Immature natural killer cell (primary cell): ENCODE measurements around the gene GDF11. TPM values are rescaled to one million over a fixed set of nuclear protein-coding genes. Genes with fewer than 3 reads are reported as not detected.

Experiments
- DNase-seq, 3 donors: peaks; one replicate each; pipeline ENCODE4 v3.0.0; 2022; ENCODE audit warnings: mixed read lengths in 1 of 3
- H3K27ac Mint-ChIP-seq, 6 donors: one replicate each; pipeline ENCODE4 v1.8.0; 2020; ENCODE audit warnings: mixed read lengths in 6 of 6, mild to moderate bottlenecking in 5 of 6, inconsistent platforms in 4 of 6, moderate library complexity in 3 of 6
- H3K27me3 Mint-ChIP-seq, 3 donors: one replicate each; pipeline ENCODE4 v1.8.0; 2020 to 2021; ENCODE audit warnings: low read depth in 3 of 3, mild to moderate bottlenecking in 3 of 3, mixed read lengths in 3 of 3, moderate library complexity in 3 of 3, inconsistent platforms in 1 of 3
- H3K36me3 Mint-ChIP-seq, 3 donors: one replicate each; pipeline ENCODE4 v1.8.0; 2020; ENCODE audit warnings: mixed read lengths in 3 of 3, inconsistent platforms in 2 of 3, mild to moderate bottlenecking in 2 of 3
- H3K4me1 Mint-ChIP-seq, 2 donors: one replicate each; pipeline ENCODE4 v1.8.0; 2020; ENCODE audit warnings: inconsistent platforms in 2 of 2, mild to moderate bottlenecking in 2 of 2, mixed read lengths in 2 of 2, moderate library complexity in 1 of 2
- H3K4me3 Mint-ChIP-seq, 5 donors: one replicate each; pipeline ENCODE4 v1.8.0; 2020; ENCODE audit warnings: mild to moderate bottlenecking in 5 of 5, mixed read lengths in 5 of 5, inconsistent platforms in 3 of 5, moderate library complexity in 3 of 5
- H3K9me3 Mint-ChIP-seq, 6 donors: one replicate each; pipeline ENCODE4 v1.8.0; 2020; ENCODE audit warnings: mild to moderate bottlenecking in 6 of 6, mixed read lengths in 6 of 6, inconsistent platforms in 4 of 6, moderate library complexity in 3 of 6
- polyA plus RNA-seq, 3 donors: library from polyadenylated mRNA; unstranded; fragments of 300-500 nt; fragmentation: Illumina TruSeq; gene quantifications; one replicate each; pipeline ENCODE4 v1.2.3, GENCODE V29; 2021

GDF11 gene
- polyA plus RNA-seq, 3 donors from 2014 or later: 0.16 to 1.7 (median 0.64) TPM

DNA sequence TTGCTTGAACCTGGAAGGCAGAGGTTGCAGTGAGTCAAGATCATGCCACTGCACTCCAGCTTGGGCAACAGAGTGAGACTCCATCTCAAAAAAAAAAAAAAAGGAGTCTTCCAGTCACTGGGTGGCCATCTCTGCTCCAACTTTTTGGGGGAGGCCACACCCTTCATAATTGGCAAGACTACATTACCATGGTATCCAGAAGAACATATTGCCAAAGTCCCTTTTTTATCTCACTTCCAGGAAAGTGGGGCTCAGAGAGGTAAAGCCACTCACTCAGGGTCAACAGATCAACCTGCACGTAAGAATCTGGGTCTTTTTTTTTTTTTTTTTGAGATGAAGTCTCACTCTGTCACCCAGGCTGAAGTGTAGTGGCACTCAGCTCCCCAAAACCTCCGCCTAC lies 9.1 kb upstream of the GDF11 start:
- no peak for DNase-seq
- no peak overlapping the region for H3K27ac Mint-ChIP-seq
- H3K9me3 Mint-ChIP-seq: no peaks in the 10 kb centered on the region
- peaks cover 59 to 60% of the 10 kb centered on the region in 2 donors for H3K4me1 Mint-ChIP-seq
- H3K4me3 Mint-ChIP-seq: no peak overlapping the region
- peaks cover 0 to 9% (median 2%) of the 10 kb centered on the region in 3 donors for H3K27me3 Mint-ChIP-seq
- H3K36me3 Mint-ChIP-seq: no peaks in the 10 kb centered on the region

DNA sequence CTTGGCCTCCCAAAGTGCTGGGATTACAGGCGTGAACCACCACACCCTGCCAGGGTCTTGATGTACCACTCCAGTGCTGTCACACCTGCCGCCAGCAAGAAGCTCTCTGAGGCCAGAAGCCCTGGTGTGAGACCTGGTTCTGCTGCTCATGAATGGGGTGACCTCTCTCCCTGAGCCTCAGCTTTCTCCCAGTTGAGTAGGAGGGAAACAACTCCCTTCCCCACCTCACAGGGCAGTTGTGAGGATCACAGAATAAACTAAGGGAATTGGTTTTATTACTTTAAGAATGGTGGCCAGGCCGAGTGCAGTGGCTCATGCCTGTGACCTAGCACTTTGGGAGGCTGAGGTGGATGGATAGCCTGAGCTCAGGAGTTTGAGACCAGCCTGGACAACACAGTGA lies 8.3 kb upstream of the GDF11 start:
- Mint-ChIP-seq H3K9me3 (no peaks in the 10 kb centered on the region), H3K27me3 (peaks cover 0 to 7% (median 0%) of the 10 kb centered on the region in 3 donors), H3K27ac (no peak overlapping the region), H3K4me3 (no peak overlapping the region), H3K4me1 (peaks cover 57 to 58% of the 10 kb centered on the region in 2 donors), H3K36me3 (no peaks in the 10 kb centered on the region)
- no peak for DNase-seq

DNA sequence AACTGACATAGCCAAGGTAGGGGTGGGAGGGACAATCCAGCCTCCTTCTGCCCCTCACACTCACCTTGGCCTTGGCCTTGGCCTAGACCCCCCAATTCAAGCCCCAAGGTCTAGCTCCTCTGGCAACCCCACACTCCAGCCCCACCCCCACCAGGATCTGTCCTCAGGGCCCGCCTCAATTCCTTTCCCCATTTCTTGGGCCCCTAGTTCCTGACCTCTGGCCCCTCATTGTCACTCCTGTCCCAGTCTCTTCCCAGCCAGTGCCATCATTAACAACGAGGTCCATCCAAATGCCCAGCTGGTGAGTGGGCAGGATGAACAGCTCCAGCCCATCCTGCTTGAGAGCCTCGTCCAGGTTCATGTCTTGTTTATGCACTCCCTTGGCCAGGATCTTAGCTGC lies 6.8 kb upstream of the GDF11 start:
- Mint-ChIP-seq H3K4me3 (no peak overlapping the region), H3K9me3 (no peaks in the 10 kb centered on the region), H3K27me3 (no peaks in the 10 kb centered on the region), H3K36me3 (no peaks in the 10 kb centered on the region), H3K27ac (peak overlapping the region in 1 of 6 donors; percentile 12), H3K4me1 (peaks cover 42 to 44% of the 10 kb centered on the region in 2 donors)
- no peak for DNase-seq

DNA sequence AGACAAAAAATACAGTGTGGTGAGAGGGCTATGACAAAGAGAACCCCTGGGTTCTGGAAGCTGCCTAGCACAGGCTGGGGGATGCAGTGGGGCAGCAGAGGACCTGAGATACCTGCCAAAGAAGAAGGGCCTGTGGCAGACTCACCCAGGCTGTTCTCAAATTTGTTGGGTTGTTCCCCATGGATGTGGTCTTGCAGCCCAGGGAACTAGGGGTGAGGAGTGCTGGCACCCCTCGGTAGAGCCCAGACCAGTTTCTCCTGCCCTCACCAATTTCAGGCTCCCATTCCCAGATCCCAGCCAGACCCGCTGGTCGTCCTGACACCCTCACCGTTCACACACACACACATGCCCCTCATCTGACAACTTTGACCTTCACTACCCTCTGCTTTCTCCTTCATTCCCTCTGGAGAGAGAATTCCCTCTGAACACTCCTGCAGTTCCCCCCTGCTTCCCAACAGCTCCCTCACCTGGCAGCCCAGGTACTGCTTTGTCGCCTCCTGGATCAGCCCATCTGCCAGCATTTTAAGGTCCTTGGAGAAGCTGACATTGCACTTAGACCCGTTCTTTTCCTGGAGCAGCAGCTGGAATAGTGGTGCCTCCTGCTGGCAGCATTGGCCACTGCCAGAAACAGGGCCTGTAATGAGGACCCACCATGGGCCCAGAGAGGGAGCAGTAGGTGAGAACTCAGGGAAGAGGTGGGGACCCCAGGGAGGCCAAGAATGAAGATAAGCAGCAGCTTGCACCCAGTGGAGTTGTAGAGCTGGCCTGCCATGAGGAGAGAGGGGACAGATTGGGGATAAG lies 5.9 kb upstream of the GDF11 start:
- no peaks in the 10 kb centered on the region for H3K9me3 Mint-ChIP-seq
- DNase-seq: peak; percentile 47 to 56 (median 56)

DNA sequence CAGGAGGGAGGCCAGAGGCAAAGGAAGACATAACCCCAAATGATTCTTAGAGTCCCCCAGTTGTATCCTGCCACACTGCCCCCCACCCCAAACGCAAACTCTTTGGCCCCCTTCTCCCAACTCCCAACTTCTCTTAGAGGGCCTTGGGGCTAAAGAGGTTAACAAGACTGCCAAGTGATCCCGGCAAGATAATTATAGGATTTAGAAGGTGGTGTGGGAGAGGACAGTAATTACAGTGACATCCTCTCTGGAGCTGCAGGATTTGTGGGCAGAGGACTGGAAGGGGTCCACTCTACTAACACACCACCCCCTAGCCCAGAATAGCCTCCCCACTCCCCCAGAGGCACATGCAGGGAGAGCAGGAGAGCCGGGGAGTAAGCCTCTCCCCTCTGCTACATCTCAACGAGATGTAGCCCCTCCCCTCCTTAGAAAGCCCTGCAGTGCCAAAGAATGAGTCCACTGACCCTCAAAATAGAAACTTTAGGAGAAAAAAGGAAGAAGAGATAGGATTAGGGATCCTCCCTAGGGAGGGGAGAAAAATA lies 5.3 kb upstream of the GDF11 start:
- peak overlapping the region; percentile 86 to 95 (median 92) for H3K27ac Mint-ChIP-seq
- no peaks in the 10 kb centered on the region for H3K9me3 Mint-ChIP-seq
- no peaks in the 10 kb centered on the region for H3K27me3 Mint-ChIP-seq

More for the DNA sequence above, 5.9 kb upstream of the GDF11 start:
- Mint-ChIP-seq H3K4me1 (peaks cover 36 to 37% of the 10 kb centered on the region in 2 donors), H3K27ac (peak overlapping the region; percentile 85 to 95 (median 92)), H3K36me3 (no peaks in the 10 kb centered on the region), H3K27me3 (no peaks in the 10 kb centered on the region), H3K4me3 (peak overlapping the region; percentile 63 to 87 (median 85))

DNA sequence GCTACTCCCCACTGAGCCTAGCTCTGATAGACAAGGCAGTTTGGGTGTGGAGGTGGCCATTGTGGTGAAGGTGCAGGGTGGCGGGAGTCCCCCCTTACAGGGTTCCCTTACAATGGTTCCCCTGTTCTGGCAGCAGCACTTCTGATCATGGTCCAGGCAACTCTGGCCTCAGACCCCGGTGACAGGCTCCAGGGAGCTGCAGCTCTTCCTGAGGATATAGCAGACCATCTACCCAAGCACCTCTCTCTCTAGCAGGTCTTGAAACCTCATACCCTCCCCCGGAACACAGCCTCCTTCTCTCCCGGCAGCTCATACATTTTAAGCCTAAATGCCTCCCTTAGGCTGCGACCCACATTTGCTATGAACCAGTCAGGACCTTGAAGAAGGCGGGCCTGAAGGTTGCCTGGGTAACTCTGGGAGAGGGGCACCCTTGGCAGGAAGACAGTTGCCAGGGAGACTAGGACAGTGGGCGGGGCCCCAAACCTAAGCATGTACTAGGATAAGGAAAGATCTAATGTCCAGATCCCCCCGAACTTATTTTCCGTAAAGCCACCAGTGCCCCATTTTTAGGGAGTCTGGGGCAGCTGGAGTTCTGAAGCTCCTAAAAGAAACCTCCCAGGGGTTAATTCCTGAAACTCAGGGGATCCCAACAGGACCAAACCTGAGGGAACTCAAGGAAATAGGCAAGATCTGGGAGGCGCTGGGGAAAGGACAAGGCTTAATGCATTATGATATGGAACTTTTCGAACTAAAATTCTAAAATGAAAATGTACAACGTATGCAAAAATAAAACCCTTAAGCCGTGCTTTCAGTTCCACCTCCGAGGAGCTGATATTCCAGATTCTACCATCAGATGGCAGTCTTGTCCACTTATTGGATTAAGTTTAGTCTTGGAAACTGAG lies 4.5 kb upstream of the GDF11 start:
- Mint-ChIP-seq H3K4me1 (peaks cover 33 to 35% of the 10 kb centered on the region in 2 donors), H3K27ac (peak overlapping the region; percentile 86 to 95 (median 92)), H3K9me3 (no peaks in the 10 kb centered on the region), H3K4me3 (peak overlapping the region; percentile 82 to 90 (median 87)), H3K36me3 (no peaks in the 10 kb centered on the region), H3K27me3 (no peaks in the 10 kb centered on the region)
- DNase-seq: peak; percentile 76 to 81 (median 80)

More for the DNA sequence above, 5.3 kb upstream of the GDF11 start:
- no peak for DNase-seq
- peak overlapping the region; percentile 82 to 90 (median 87) for H3K4me3 Mint-ChIP-seq
- H3K4me1 Mint-ChIP-seq: peaks cover 33 to 36% of the 10 kb centered on the region in 2 donors
- H3K36me3 Mint-ChIP-seq: no peaks in the 10 kb centered on the region

DNA sequence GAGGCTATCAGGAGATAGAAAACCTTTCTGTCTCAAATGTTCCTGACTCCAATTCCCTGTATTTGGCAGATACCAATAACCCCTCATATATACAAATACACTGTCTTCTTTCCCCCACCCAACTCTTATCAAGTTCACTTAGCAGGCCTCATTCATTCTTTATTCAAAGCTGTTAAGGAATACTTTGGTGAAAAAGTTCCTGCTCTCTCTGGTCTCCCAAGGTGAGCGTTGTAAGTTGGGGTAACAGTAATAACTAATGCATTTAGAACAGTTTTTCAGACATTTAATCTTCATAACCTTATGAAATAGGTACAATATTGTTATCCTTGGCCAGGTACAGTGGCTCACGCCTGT lies 3.9 kb upstream of the GDF11 start:
- Mint-ChIP-seq H3K36me3 (no peaks in the 10 kb centered on the region), H3K27me3 (no peaks in the 10 kb centered on the region), H3K4me3 (peak overlapping the region; percentile 82 to 90 (median 87)), H3K9me3 (no peaks in the 10 kb centered on the region), H3K27ac (peak overlapping the region in 5 of 6 donors; percentile 86 to 95 (median 91)), H3K4me1 (peaks cover 39 to 42% of the 10 kb centered on the region in 2 donors)
- no peak for DNase-seq

DNA sequence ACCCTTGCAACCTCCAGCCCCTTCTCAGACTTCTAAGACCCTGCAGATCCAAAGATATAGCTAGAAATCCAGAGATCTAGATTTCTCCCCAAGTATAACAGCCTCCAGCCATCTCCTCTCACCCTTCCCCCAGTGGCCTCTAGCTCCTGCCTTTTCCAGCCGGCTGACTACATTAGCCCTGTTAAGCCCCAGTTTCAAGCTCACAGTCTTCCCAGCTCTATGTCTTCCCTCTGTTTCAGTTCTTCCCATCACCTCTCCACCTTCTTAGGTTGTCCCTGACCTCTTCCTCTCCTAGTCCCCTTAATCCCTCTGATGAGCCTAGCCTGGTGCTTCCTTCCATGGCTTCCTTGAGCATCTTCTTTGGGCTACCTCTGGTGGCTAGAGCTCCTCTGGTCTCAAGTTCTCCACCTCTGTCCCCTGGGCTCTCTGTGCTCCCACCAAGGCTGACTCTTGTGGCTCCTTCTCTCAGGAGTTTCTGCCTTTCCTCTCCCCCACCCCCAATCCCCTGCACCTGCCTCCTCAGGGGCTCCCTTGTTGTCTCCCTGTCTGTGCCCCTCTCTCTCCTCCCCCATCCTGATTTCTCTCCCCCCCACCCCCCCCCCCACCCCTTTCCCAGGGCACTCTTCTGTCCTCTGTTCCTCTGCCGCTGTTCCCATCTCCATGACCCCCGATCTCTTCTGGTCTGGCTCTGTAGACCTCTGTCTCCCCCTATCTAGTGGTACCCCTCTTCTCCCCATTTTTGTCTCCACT lies 816 bp upstream of the GDF11 start:
- peaks cover 48 to 60% of the 10 kb centered on the region in 2 donors for H3K4me1 Mint-ChIP-seq
- no peaks in the 10 kb centered on the region for H3K9me3 Mint-ChIP-seq
- H3K36me3 Mint-ChIP-seq: no peaks in the 10 kb centered on the region
- peak overlapping the region; percentile 55 to 93 (median 79) for H3K27ac Mint-ChIP-seq
- peak overlapping the region; percentile 80 to 87 (median 83) for H3K4me3 Mint-ChIP-seq
- no peak for DNase-seq
- no peaks in the 10 kb centered on the region for H3K27me3 Mint-ChIP-seq

DNA sequence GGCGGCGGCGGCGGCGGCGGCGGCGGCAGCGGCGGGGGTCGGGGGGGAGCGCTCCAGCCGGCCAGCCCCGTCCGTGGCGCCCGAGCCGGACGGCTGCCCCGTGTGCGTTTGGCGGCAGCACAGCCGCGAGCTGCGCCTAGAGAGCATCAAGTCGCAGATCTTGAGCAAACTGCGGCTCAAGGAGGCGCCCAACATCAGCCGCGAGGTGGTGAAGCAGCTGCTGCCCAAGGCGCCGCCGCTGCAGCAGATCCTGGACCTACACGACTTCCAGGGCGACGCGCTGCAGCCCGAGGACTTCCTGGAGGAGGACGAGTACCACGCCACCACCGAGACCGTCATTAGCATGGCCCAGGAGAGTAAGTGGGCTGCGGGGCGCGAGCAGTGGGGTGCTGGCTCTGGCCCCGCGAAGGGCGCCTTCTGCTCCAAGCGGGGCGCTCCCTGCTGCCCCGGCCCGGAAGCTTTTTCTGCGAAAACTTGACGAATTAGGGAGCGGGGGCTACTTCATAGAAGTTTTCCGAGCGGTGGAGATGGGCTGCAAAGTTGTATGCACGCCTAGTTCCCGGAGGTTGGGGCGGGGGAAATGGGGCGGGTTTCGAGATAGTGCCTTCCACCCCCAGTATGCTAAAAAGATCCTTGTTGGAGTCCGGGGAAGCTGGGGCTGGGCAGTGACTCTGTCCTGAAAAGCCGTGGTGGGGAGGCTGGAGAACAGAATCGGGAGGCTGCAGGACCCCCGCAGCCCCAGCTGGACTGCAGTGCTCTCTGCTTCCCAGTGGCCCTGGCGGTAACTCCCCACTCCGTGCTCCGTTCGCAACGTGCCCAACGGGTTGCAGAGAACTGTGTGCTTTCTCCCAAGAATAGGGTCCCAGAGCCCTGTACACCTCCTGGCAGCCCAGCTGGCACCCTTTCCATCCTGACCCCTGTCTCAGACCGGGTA lies 751 bp downstream of the GDF11 start:
- no peaks in the 10 kb centered on the region for H3K9me3 Mint-ChIP-seq
- H3K4me1 Mint-ChIP-seq: peaks cover 32 to 44% of the 10 kb centered on the region in 2 donors
- no peaks in the 10 kb centered on the region for H3K36me3 Mint-ChIP-seq
- no peaks in the 10 kb centered on the region for H3K27me3 Mint-ChIP-seq
- peak overlapping the region; percentile 3 to 81 (median 74) for H3K27ac Mint-ChIP-seq
- H3K4me3 Mint-ChIP-seq: peak overlapping the region; percentile 87 to 94 (median 90)
- peak in 2 of 3 donors; percentile 51 to 59 for DNase-seq

DNA sequence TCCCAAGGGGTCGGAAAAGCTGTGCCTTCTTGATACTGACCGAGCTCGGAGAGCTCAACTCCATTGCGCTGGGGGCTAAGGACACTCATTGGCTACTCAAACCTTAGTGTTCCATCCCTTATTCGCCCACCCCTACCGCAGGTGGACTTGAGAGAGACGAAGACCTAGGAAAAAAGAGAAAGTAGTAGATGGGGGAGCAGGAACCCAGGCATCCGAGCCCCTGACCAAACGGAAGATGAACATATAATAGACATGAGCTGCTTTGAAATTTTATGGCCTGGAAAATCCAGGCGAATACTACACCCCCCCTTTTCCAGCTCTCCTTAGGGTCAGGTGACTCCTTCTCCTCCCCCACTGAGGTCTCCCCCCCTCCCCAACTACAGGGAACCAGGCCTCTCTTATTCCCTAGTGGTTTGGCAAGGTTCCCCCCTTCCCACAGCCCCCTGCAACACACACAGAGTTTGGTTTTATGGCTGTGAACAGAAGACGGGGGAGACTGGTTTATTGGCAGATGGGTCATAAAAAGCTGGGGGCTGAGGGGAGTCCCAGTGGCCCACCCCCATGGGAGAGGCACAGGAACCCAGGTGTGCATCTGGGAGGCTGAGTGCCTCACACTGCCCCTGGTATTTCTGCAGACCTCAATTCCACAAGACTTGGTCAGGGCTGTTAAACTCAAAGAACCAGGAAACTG lies 1.6 kb downstream of the GDF11 start:
- Mint-ChIP-seq H3K36me3 (no peaks in the 10 kb centered on the region), H3K9me3 (no peaks in the 10 kb centered on the region), H3K4me1 (peaks cover 29 to 40% of the 10 kb centered on the region in 2 donors), H3K27ac (peak overlapping the region in 5 of 6 donors; percentile 3 to 81 (median 61)), H3K27me3 (no peaks in the 10 kb centered on the region), H3K4me3 (peak overlapping the region; percentile 87 to 94 (median 90))
- no peak for DNase-seq

DNA sequence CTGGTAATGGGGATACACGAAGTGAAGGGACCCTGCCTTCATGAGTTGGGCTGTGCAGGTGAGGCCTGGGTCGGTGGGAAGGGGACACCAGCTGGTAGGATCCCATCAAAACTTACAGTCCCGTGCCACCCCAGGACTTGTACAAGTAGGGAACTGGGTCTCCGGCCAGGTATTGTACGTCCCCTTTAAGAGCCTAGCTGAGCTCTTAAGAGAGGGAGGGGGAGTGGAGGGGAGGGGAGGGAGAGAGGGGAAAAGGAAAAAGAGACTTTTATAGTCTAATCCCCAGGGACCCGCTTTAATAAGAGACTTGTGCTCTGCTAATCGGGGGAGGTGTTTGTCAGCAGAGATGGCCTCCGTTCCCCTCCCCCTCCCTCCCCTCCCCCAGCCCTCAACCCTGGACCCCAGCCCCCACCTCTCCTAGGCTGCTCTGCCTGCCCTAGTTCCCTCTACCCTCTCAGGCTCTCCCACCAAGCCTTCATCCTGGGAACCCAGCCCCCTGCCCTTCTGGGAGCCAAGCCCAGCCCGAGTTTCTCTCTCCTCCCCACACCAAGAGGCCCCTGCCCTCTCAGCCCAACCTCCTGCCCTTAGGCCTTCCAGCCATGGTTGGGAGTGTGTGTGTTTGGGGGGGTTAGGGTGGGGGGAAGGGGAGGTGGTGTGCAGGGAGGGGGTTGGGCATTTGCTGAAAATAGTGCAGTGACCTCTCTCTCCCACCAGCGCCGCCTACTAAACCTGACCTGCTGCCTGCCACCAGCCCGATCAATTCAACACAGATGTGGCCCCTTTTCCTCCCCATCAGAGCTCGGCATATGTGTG lies 2.6 kb downstream of the GDF11 start:
- peak overlapping the region; percentile 37 to 94 (median 87) for H3K4me3 Mint-ChIP-seq
- peak overlapping the region in 5 of 6 donors; percentile 20 to 63 (median 43) for H3K27ac Mint-ChIP-seq

More for the DNA sequence above, 2.6 kb downstream of the GDF11 start:
- no peak for DNase-seq
- H3K4me1 Mint-ChIP-seq: peaks cover 29 to 40% of the 10 kb centered on the region in 2 donors
- H3K27me3 Mint-ChIP-seq: no peaks in the 10 kb centered on the region
- peaks cover 0 to 2% (median 0%) of the 10 kb centered on the region in 3 donors for H3K36me3 Mint-ChIP-seq
- H3K9me3 Mint-ChIP-seq: no peaks in the 10 kb centered on the region
